Measurements from ENCODE around the gene DYNC2H1.

GRCh38 chr11:103167166-103167565, 57.9 kb downstream of the DYNC2H1 start:
- no peak for TF ChIP-seq TCF7L2 (IDR thresholded peaks at IDR 0.05; ENCODE audit: low read depth, low read length)
- no peak for TF ChIP-seq CTCF (IDR thresholded peaks at IDR 0.05)
- TF ChIP-seq REST (IDR thresholded peaks at IDR 0.05; ENCODE audit: insufficient read depth in 1 of 2, low read depth in 2 of 2, low read length in 1 of 2): no peak
- TF ChIP-seq POLR2AphosphoS5 (IDR thresholded peaks at IDR 0.05; ENCODE audit: low read depth, low read length): no peak

Measured in Panc1 (cell line).